Caco-2 (cell line): ENCODE measurements around the gene MAK. TPM values are rescaled to one million over a fixed set of nuclear protein-coding genes. Genes with fewer than 3 reads are reported as not detected.

Source experiments
- BruUV-seq: library from RNA; stranded (reverse); fragments of 400-500 nt; replicated peaks from 2 replicates; lab custom pipeline; 2021; lab: Mats Ljungman, UMichigan
- CTCF ChIA-PET: fragments of 300-600 bp; sonication (Branson Sonifier 250); formaldehyde crosslinking; loops from one replicate; lab custom pipeline; 2022; ENCODE audit warnings: antibody characterized with exemption; lab: Charles Lee
- POLR2A ChIA-PET: fragments of 300-600 bp; sonication (Branson Sonifier 250); formaldehyde crosslinking; loops from one replicate; lab custom pipeline; 2022; ENCODE audit warnings: antibody characterized with exemption; lab: Charles Lee
- DNase-seq, 2 experiments: peaks; one replicate each; pipeline versions ENCODE4 v3.0.0 to v3.0.0-alpha.2; 2020 to 2022
- H3K27me3 ChIP-seq: replicated peaks from 2 replicates; pipeline ENCODE4 v1.6.0; 2011; ENCODE audit warnings: low read length; ENCODE audit not compliant: control insufficient read depth, insufficient read depth
- H3K36me3 ChIP-seq: 2 replicates; pipeline ENCODE4 v1.5.1; 2011; ENCODE audit warnings: low read length; ENCODE audit not compliant: control insufficient read depth, insufficient read depth
- H3K4me1 ChIP-seq: fragments of 250-450 bp; sonication (Bioruptor Pico); 2 replicates; pipeline ENCODE4 v1.5.1; 2020; ENCODE audit warnings: mild to moderate bottlenecking
- H3K4me3 ChIP-seq: 2 replicates; pipeline ENCODE4 v1.5.1; 2011; ENCODE audit warnings: low read depth, mild to moderate bottlenecking, control low read depth, low read length
- H3K9me3 ChIP-seq: fragments of 250-450 bp; sonication (Bioruptor Pico); 2 replicates; pipeline ENCODE4 v1.5.1; 2020; ENCODE audit warnings: mild to moderate bottlenecking, moderate library complexity
- H3K27ac Mint-ChIP-seq: one replicate; pipeline ENCODE4 v1.8.0; 2022; ENCODE audit warnings: mixed read lengths; ENCODE audit not compliant: unreplicated experiment
- H3K27me3 Mint-ChIP-seq: one replicate; pipeline ENCODE4 v1.8.0; 2022; ENCODE audit warnings: mixed read lengths; ENCODE audit not compliant: insufficient read depth, unreplicated experiment
- H3K36me3 Mint-ChIP-seq: one replicate; pipeline ENCODE4 v1.8.0; 2022; ENCODE audit warnings: mild to moderate bottlenecking, mixed read lengths; ENCODE audit not compliant: insufficient read depth, unreplicated experiment
- H3K4me1 Mint-ChIP-seq: one replicate; pipeline ENCODE4 v1.8.0; 2022; ENCODE audit warnings: low read depth, mixed read lengths; ENCODE audit not compliant: unreplicated experiment
- H3K4me3 Mint-ChIP-seq: one replicate; pipeline ENCODE4 v1.8.0; 2022; ENCODE audit warnings: mild to moderate bottlenecking, moderate library complexity, mixed read lengths; ENCODE audit not compliant: unreplicated experiment
- H3K9me3 Mint-ChIP-seq: one replicate; pipeline ENCODE4 v1.8.0; 2022; ENCODE audit warnings: mixed read lengths; ENCODE audit not compliant: unreplicated experiment
- intact Hi-C: fragments of 100-400 bp; cut with micrococcal nuclease; formaldehyde crosslinking; loops from one replicate; pipeline ENCODE4 v1.10.0; 2022; ENCODE audit not compliant: unreplicated experiment
- total RNA-seq: library from RNA; stranded (reverse); gene quantifications from 2 replicates; pipeline ENCODE4 v1.2.3, GENCODE V29; 2022
- TF ChIP-seq, protein P1 (sequence below), 2 experiments: fragments of 200-600 bp in 1 of 2; IDR thresholded peaks; 1 replicate in 1 of 2; 2 replicates in 1 of 2; pipeline versions ENCODE4 v1.5.1 to v1.8.0; 2011 to 2022; ENCODE audit warnings: antibody characterized with exemption in 1 of 2, control low read depth in 1 of 2, inconsistent platforms in 1 of 2, low read depth in 1 of 2, low read length in 1 of 2, mild to moderate bottlenecking in 1 of 2, moderate library complexity in 1 of 2; ENCODE audit not compliant: insufficient read depth in 1 of 2, severe bottlenecking in 1 of 2, unreplicated experiment in 1 of 2

MAK gene
- total RNA-seq, 1 experiment from 2014 or later, result 0.16 TPM

DNA sequence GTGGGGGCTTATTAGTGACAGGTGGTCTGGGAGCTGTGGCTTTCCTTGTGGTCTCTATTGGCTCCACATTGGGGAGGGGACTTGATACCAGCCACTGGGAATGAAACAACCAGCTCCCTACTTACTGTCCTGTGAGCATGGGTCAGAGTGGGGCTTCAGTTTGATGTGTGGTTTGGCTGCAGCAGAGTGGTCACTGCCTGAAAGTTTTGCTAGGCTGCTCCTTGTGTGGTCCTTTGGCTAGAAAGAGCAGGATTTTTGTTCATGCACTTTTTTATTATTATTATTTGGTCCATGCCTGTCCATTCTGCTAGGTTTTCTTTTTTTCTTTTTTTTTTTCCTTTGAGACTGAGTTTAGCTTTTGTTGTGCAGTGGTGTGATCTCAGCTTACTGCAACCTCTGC is 98.3 kb downstream of the MAK start:
- no peak overlapping the region for H3K27ac Mint-ChIP-seq
- DNase-seq, result no peak
- H3K27me3 ChIP-seq, result no peaks in the 10 kb centered on the region
- CTCF ChIA-PET, result no interaction called here
- H3K36me3 Mint-ChIP-seq, result no peaks in the 10 kb centered on the region
- no TSS peak for BruUV-seq
- TF ChIP-seq, protein P1, sequence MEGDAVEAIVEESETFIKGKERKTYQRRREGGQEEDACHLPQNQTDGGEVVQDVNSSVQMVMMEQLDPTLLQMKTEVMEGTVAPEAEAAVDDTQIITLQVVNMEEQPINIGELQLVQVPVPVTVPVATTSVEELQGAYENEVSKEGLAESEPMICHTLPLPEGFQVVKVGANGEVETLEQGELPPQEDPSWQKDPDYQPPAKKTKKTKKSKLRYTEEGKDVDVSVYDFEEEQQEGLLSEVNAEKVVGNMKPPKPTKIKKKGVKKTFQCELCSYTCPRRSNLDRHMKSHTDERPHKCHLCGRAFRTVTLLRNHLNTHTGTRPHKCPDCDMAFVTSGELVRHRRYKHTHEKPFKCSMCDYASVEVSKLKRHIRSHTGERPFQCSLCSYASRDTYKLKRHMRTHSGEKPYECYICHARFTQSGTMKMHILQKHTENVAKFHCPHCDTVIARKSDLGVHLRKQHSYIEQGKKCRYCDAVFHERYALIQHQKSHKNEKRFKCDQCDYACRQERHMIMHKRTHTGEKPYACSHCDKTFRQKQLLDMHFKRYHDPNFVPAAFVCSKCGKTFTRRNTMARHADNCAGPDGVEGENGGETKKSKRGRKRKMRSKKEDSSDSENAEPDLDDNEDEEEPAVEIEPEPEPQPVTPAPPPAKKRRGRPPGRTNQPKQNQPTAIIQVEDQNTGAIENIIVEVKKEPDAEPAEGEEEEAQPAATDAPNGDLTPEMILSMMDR (IDR thresholded peaks at IDR 0.05; ENCODE audit: insufficient read depth in 1 of 2, low read depth in 1 of 2, low read length in 1 of 2, severe bottlenecking in 1 of 2, unreplicated experiment in 1 of 2), result no peak
- no peaks in the 10 kb centered on the region for H3K9me3 Mint-ChIP-seq
- H3K4me1 Mint-ChIP-seq, result peaks cover 5% of the 10 kb centered on the region
- POLR2A ChIA-PET, result no interaction called here
- intact Hi-C loops, result no loop called here
- H3K4me3 Mint-ChIP-seq, result no peak overlapping the region
- no peaks in the 10 kb centered on the region for H3K27me3 Mint-ChIP-seq
- no peak overlapping the region for H3K4me3 ChIP-seq
- no peaks in the 10 kb centered on the region for H3K36me3 ChIP-seq
- H3K4me1 ChIP-seq, result peaks cover 8% of the 10 kb centered on the region
- no peaks in the 10 kb centered on the region for H3K9me3 ChIP-seq

DNA sequence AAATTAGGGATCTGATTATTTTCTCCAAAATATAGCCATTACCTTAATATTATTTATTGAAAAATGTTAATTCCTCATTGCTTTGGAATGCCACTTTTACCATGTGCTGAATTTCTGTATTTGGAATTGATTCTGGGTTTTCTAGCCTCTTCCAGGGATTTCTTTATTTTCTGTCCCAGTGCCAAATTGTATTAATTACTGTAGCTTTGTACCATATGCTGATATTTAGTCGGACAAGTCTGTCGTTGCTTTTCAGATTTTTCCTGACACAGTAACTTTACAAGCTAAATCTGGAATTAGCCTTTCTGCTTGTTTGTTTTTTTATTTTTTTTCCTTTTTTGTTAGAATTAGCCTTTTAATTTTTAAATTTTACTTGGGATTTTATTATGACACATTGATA is 101.6 kb downstream of the MAK start:
- no peak overlapping the region for H3K27ac Mint-ChIP-seq
- peaks cover 10% of the 10 kb centered on the region for H3K36me3 Mint-ChIP-seq
- ChIA-PET POLR2A (no interaction called here), CTCF (no interaction called here)
- Histone ChIP-seq H3K9me3 (no peaks in the 10 kb centered on the region), H3K36me3 (no peaks in the 10 kb centered on the region), H3K4me3 (no peak overlapping the region), H3K4me1 (peaks cover 25% of the 10 kb centered on the region), H3K27me3 (no peaks in the 10 kb centered on the region)
- no peaks in the 10 kb centered on the region for H3K9me3 Mint-ChIP-seq
- TF ChIP-seq, protein P1 (IDR thresholded peaks at IDR 0.05; ENCODE audit: insufficient read depth in 1 of 2, low read depth in 1 of 2, low read length in 1 of 2, severe bottlenecking in 1 of 2, unreplicated experiment in 1 of 2), result no peak
- H3K27me3 Mint-ChIP-seq, result no peaks in the 10 kb centered on the region
- H3K4me3 Mint-ChIP-seq, result no peak overlapping the region
- no peak for DNase-seq
- peaks cover 13% of the 10 kb centered on the region for H3K4me1 Mint-ChIP-seq
- intact Hi-C loops, result no loop called here
- BruUV-seq, result no TSS peak

DNA sequence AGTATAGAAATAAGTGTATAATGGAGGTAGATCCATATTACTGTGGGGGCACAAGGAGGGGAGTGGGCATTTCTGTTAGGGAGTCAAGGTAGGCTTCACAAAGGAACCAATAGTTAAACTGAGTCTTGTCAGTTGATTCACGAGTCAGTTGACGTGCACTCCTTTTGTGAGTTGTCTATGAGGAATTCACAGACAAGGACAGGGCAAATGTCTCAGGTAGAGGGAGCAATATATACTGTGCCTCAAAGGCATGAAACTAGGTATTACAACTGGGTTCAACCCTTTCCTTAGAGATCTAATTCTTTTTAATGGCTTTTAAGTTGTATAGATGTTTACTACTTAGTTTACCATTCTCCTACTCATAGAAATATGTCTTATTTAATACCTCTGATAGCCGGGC is 104.5 kb downstream of the MAK start:
- no TSS peak for BruUV-seq
- CTCF ChIA-PET, result no interaction called here
- intact Hi-C loops, result loop anchor here (1.0 to 2.0 kb wide), 2 partner anchors 11 to 67 kb away; partner anchors contain the start of gene TMEM14C

More for the DNA sequence above, 104.5 kb downstream of the MAK start:
- peaks cover 29% of the 10 kb centered on the region for H3K36me3 Mint-ChIP-seq
- no peaks in the 10 kb centered on the region for H3K9me3 ChIP-seq
- peaks cover 25% of the 10 kb centered on the region for H3K4me1 ChIP-seq
- POLR2A ChIA-PET, result interaction anchor here (0.6 kb wide), 2 partner anchors 11 to 17 kb away, joined by 3 read pairs; partner anchors contain the start of gene TMEM14C
- H3K4me3 ChIP-seq, result no peak overlapping the region
- no peaks in the 10 kb centered on the region for H3K27me3 ChIP-seq
- peak overlapping the region; percentile 15 for H3K4me3 Mint-ChIP-seq
- H3K27ac Mint-ChIP-seq, result peak overlapping the region; percentile 66
- TF ChIP-seq, protein P1 (IDR thresholded peaks at IDR 0.05; ENCODE audit: insufficient read depth in 1 of 2, low read depth in 1 of 2, low read length in 1 of 2, severe bottlenecking in 1 of 2, unreplicated experiment in 1 of 2), result no peak
- peaks cover 13% of the 10 kb centered on the region for H3K4me1 Mint-ChIP-seq
- no peak for DNase-seq
- H3K27me3 Mint-ChIP-seq, result no peaks in the 10 kb centered on the region
- no peaks in the 10 kb centered on the region for H3K36me3 ChIP-seq
- H3K9me3 Mint-ChIP-seq, result no peaks in the 10 kb centered on the region
